NCI-H2227 (cell line): ENCODE results near the gene JMJD7.
A peak's percentile ranks its signal among the peaks of the same experiment; 100 is the strongest.

Experiments
- DNase-seq: peaks from one replicate; lab custom pipeline; 2025; ENCODE audit not compliant: unreplicated experiment; lab: John Stamatoyannopoulos, UW

Gene JMJD7

GRCh38 chr15:41827880-41828806 lies at the start of gene JMJD7:
TSS of gene JMJD7 (plus strand) at chr15:41828092. CDS start at chr15:41828125, 33 bp downstream.
- peak; percentile 85 for DNase-seq

GRCh38 chr15:41778521-41778920 lies 49.4 kb upstream of the JMJD7 start:
- DNase-seq, result no peak

GRCh38 chr15:41779662-41780157 lies 48.2 kb upstream of the JMJD7 start:
- DNase-seq, result peak; percentile 24

DNA sequence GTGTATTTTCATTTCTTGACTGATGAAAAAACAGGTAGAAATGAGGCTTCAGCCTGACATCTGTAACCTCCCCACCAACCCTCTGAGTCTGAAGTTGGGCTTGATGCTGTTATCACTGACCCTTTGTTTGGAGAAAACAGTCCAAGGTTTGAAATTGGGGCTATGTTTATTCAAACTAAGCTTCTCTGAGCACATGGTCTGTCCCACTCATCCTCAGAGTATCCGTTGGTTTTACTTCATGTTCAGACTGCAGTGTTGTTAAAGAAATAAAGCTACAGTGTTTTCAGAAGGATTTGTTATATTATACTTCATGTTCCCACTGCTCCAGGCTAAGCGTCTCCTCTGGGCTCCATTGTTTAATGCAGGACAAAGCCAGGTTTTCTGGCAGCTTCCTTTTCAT lies 47.6 kb upstream of the JMJD7 start:
- no peak for DNase-seq

DNA sequence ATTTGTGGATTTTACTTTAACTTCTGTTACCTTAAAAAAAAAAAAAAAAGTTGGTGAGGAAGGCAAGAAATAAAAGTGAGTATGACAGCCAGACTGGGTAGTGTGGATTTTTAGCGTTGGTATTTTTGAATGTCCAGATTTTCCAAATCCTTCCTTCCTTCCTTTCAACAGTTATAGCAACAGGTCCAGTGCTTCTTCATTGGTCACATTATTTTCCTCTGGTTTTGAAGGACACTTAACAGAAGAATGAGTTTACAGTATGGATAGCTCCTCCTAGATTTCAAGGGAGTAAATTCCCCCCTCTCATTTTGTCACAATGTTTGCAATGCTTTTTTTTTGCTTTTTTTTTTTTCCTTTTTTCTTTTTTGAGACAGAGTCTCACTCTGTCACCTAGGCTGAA lies 47.2 kb upstream of the JMJD7 start:
- no peak for DNase-seq

- no peak for DNase-seq
These were observed 45.3 kb upstream of the JMJD7 start for GRCh38 chr15:41782371-41783282.

- DNase-seq, result no peak
These were observed 44.6 kb upstream of the JMJD7 start for GRCh38 chr15:41783296-41783695.

DNA sequence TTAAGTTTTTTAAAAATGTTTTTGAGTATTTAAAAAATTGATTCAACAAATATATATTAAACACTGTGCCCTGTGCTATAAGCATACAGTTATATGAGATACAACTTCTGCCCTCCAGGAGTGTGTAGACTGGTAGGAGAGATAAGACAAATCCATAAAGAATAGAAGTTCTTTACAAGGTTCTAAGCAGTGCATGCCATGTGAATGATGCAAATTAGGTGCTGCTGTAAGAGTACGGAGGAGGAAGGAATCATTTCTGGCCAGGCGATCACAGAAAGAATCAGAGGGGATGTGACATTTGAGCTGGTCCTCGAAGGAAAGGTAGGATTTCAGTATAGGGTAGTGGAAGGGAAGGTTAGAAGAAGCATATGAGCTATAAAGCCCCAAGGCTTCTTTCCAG lies 39.6 kb upstream of the JMJD7 start:
- DNase-seq, result no peak

- DNase-seq, result no peak
These were observed 38.7 kb upstream of the JMJD7 start for GRCh38 chr15:41789236-41789635.

DNA sequence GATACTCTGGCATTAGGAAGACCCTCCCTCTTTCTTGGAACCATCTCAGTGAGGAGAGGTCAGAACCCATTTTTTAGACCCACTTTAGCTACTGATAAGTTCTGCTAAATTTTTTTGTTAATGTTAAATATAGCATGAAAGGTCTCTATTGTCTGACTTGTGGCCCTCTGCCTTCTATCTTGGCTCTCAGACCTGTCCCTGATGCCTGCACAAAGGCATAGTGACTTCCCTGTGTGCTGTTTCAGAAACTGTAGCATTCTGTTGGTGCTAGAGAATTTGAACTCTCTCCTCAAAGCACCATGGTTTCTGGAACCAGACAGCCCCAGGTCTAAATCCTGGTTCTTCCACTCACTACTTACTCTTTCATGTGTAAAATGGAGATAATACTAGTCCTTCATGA lies 38.2 kb upstream of the JMJD7 start:
- no peak for DNase-seq

DNA sequence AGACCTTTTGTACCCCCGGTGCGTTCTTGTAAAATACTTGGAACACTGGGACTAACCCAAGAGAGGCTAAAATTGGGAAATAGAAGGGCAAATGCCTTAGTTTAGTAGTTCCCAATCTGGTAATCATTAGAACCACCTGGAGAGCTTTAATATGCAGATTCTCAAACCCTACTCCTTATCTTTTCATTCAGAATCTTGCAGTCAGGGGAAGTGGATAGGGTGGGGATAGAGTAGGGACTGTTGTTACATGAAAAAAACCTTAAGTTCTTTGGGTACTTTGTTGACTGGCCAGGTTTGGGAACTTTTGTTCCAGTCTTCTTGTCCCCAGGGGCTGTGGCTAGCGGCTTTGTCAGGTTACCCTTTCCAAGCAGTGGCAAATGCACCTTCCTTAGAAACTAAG lies 37.7 kb upstream of the JMJD7 start:
- no peak for DNase-seq

- DNase-seq, result no peak
These were observed 36.9 kb upstream of the JMJD7 start for GRCh38 chr15:41790756-41791546.

DNA sequence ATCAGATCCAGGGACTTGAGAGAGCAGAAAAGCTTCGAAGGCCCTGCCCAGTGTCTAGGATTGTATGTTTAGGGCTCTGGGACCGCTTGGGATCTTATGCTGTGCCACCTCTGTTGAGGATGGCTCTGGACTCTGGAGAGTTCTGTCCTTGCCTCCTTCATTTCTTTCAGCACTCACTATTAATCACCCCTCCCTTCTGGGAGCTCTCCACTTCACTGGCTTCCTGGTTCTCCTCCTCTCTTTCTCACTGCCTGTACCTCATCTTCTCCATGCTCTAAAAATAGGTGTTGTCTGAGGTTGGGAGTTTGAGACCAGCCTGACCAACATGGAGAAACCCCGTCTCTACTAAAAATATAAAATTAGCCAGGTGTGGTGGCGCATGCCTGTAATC lies 36.4 kb upstream of the JMJD7 start:
- DNase-seq, result no peak

GRCh38 chr15:41792000-41792637 lies 35.8 kb upstream of the JMJD7 start:
- DNase-seq, result no peak

GRCh38 chr15:41794081-41794480 lies 33.8 kb upstream of the JMJD7 start:
- DNase-seq, result no peak

DNA sequence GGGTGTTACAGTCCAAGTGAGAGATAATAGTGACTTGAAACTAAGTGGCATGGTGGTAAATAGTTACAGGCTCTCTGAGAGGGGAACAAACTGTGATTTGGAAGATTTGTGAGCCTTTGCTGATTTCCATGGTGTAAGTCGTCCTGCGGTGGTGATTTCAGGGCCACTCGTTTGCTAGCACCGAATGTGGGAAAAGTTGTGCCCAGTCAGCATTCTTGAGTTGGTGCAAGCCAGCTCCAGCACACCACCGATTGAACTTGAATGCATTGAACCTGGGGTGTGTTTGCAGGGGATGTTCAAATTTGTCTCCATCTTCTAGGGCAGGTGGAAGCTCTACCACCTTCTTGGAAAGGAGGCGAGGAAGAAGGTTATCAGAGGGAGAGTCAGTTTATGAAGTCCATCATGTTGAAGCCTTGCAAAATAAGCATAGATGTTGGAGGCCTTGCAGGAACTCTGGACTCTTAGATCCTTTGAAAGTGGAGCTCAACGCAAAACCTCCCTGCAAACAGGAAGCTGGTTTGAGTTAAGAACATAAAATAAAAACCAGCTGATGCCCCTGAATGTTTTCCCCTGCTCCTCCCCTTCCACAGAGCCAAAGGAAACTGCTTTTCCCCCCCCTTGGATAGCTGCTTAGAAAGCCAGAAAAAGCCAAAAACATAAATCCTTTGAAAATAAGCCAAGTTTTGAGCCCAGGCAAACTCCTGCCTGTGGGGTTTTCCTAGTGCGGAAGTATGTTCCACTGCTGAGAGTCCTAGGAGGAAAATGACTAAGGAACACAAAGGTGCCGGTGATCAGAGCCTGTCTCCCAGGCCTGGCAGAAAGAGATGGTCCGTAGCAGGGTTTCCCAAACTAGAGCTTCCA lies 31.7 kb upstream of the JMJD7 start:
- DNase-seq, result no peak

DNA sequence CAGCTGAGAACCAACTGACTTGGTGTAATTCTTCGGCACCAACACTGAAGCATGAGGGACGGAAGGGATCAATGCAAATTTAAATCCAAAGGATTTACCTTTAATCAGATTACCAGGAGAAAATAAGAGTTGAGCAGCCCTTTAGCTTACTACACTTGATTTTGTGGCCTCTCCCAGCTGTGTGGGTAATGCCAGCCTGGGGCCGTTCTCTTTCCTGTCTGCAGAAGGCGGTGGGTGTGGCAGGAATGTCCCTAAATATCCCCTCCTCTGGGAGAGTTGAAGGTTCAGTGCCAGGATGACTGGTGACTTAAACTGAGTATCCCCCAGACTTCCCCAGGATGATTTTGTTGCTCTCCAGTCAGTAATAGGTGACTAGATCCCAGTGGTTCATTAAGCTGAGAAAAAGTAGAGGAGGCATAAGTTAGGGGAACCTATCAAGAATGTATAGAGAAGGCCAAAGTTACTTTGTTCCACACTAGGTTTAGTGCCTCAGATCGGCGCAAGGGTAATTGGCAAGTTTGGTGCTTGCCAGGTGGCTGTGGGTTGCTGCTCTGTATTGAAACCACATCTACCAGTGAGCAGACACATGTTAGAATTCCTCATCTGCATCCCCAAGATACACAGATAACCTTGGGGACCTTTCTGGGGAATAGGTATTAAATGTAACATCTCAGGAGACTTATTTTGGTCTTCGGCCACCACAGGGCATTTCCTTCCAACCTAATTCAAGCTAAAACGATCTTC lies 30.5 kb upstream of the JMJD7 start:
- DNase-seq, result no peak

DNA sequence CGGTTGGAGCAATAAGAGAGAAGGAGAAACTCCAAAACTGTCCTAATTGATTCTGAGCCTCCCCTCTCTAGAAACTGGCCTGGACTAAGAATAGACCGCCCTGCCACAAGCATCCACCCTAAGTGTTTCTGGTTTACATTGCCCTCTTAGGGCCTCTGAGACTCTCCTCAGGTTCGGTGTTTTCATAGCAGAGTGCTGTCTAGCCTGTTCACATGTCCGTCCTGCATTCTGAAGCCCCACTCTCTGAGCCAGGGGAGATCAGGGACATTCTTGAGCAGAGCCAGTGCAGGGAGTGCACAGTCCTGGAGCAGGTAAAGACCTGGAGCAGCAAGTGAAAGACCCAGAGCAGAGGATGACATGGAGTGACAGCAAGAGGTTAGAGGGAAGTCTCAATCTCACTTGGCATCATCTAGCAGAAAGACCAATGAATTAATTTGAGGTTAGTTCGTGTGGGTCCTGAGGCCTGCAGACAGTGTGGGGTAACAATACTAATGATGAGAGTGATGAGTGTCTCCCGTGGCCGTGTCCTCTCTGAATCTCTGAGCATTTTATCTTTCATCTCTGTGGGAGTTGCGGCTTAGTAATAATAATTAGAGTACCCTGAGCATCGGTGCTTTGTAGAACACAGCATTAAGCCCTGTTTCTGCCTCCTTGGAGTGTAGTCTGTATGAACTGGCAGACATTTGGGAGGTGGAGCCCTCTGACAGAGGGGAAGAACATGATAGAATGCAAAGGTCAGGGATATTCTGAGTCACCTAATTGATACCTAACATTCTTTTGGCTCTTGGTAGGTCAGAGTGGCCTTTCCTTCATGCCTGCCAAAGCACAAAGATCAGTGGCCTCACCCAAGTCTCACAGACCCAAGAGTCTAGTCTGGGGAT lies 29.0 kb upstream of the JMJD7 start:
- peak; percentile 31 for DNase-seq
